ENCODE results near the gene SLC6A6. TPM values are rescaled to one million over a fixed set of nuclear protein-coding genes. Genes with fewer than 3 reads are reported as not detected.

Gene SLC6A6
- total and polyA plus RNA-seq, 10 donors: 3.4 to 150 (median 104) TPM

DNA sequence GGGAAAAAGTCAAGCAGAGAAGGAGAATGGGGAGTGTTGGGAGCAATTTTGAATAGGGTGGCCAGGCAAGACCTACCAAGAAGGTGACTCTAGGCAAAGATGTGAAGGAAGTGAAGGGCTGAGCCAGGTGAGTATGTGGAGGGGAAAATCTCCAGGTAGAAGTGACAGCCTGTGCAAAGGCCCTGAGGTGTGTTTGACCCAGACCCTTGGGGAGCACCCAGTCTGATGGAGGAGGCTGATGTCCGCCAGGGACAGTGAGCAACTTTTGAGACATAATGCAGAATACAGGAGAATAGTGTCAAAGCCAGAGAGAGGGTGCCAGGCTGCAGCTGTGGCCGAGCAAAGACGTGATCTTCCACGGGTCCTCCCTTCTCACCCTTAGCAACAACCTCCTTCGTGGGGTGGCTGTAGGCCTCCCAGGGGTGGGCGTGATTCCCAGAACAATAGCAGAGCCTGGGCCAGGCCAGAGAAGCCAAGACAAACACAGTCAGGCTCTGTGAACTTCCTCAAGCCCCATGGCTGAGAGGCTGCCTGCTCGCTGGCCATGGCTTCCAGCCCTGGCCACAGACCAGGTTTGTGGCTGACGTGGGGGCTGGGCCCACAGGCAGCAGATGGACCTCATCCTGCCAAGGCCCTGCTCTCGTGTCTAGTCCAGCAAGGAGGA, 58.1 kb downstream of the SLC6A6 start:
- Histone ChIP-seq H3K27me3 (replicated peaks in 1 of 7) (no peaks in the 10 kb centered on the region), H3K4me3 (no peak overlapping the region), H3K4me1 (peaks cover 0 to 43% (median 22%) of the 10 kb centered on the region in 6 donors), H3K27ac (peak overlapping the region in 6 of 8 donors; percentile 3 to 47 (median 28)), H3K9me3 (no peaks in the 10 kb centered on the region), H3K36me3 (peaks cover 0 to 100% (median 74%) of the 10 kb centered on the region in 6 donors)
- 71 to 82% (median 80%) methylated on average over 8 to 9 of the region's 9 CpGs for WGBS, 5 donors
- intact Hi-C loops (cut with DNase I; ENCODE audit: low total_unique reads): loop anchor here (10.0 kb wide), 1 partner anchor 566 kb away; no protein-coding TSS in a partner anchor
- TF ChIP-seq, protein P1, sequence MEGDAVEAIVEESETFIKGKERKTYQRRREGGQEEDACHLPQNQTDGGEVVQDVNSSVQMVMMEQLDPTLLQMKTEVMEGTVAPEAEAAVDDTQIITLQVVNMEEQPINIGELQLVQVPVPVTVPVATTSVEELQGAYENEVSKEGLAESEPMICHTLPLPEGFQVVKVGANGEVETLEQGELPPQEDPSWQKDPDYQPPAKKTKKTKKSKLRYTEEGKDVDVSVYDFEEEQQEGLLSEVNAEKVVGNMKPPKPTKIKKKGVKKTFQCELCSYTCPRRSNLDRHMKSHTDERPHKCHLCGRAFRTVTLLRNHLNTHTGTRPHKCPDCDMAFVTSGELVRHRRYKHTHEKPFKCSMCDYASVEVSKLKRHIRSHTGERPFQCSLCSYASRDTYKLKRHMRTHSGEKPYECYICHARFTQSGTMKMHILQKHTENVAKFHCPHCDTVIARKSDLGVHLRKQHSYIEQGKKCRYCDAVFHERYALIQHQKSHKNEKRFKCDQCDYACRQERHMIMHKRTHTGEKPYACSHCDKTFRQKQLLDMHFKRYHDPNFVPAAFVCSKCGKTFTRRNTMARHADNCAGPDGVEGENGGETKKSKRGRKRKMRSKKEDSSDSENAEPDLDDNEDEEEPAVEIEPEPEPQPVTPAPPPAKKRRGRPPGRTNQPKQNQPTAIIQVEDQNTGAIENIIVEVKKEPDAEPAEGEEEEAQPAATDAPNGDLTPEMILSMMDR (IDR thresholded peaks at IDR 0.05 in 8 of 11, conservative IDR thresholded peaks at IDR 0.05 in 3 of 11): no peak
- TF ChIP-seq POLR2AphosphoS5 (IDR thresholded peaks at IDR 0.05): peak; percentile 46 to 67 (median 58)
- no peak for DNase-seq

DNA sequence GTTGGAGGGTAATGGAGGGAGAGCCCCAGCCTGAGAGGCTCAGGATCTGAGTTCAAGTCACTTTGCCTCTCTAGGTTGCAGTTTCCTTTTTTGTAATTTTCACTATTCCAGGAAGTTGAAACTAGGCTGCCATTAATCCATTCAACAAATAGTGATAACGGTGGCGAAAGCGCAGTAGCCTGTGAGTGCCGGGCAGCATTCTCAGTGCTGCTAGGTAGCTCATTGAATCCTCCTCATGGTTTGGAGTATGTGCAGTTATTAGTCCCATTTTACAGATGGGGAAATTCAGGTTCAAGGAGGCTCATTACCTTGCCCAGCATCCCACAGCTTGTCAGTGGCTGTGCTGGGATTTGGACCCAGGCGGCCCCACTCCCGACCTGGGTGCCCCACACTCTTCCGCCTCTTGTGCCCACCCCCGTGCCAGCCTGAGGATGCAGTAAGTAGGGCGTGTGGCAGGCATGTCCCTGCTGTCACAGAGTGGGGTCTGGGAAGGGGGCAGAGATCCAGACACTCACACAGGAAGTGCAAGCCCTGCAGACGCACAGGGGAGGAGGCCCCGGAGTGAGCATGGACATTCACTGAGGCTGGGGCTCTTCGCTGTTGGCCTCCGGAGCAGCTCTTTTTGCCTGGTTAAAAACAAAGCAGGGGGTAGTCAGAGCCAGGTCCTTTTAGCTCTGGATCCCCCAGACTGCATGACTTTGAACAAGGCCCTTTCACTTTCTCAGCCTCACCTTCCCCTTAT, 58.8 kb downstream of the SLC6A6 start:
- intact Hi-C loops (cut with DNase I; ENCODE audit: low total_unique reads): loop anchor here (10.0 kb wide), 1 partner anchor 566 kb away; no protein-coding TSS in a partner anchor
- DNase-seq: no peak
- TF ChIP-seq POLR2A (IDR thresholded peaks at IDR 0.05): no peak
- TF ChIP-seq, protein P1 (IDR thresholded peaks at IDR 0.05 in 8 of 11, conservative IDR thresholded peaks at IDR 0.05 in 3 of 11): no peak
- TF ChIP-seq POLR2AphosphoS5 (IDR thresholded peaks at IDR 0.05): no peak
- H3K4me3 ChIP-seq: no peak overlapping the region
- H3K9me3 ChIP-seq: no peaks in the 10 kb centered on the region
- H3K27me3 ChIP-seq (replicated peaks in 1 of 7): no peaks in the 10 kb centered on the region
- 82 to 93% (median 87%) methylated on average over 12 to 13 of the region's 13 CpGs for WGBS, 5 donors
- H3K27ac ChIP-seq: peak overlapping the region in 6 of 8 donors; percentile 3 to 47 (median 28)
- peaks cover 0 to 43% (median 22%) of the 10 kb centered on the region in 6 donors for H3K4me1 ChIP-seq
- peaks cover 0 to 100% (median 75%) of the 10 kb centered on the region in 6 donors for H3K36me3 ChIP-seq

DNA sequence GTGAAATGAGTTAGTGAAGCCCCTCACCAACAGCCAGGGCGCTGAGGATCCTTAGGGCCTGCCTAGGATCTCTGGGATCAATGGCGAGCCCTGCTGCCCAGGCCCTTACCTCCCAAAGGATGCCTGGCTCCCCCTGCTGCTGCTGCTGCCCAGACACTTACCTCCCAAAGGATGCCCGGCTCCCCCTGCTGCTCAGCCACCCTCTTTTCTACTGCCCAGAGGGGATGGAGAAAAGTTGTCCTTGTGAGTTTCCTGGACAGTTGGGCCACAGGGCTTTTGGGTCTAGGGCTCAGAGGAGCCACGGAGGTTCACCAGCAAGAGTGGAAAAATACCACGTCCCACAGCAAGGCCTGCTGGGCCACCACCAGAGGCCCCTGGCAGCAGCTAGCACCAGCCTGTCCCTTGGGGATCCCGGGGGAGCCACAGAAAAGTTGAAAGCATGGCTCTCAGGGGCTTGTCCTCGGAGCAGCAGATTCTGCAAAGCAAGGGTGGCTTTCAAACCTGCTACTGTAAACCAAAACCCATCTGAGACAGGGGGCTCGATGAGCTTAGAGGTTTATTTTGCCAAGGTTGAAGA, 59.4 kb downstream of the SLC6A6 start:
- Histone ChIP-seq H3K27ac (peak overlapping the region in 4 of 8 donors; percentile 18 to 47 (median 30)), H3K4me1 (peaks cover 0 to 43% (median 22%) of the 10 kb centered on the region in 6 donors), H3K9me3 (no peaks in the 10 kb centered on the region), H3K4me3 (no peak overlapping the region), H3K27me3 (replicated peaks in 1 of 7) (no peaks in the 10 kb centered on the region), H3K36me3 (peaks cover 0 to 100% (median 77%) of the 10 kb centered on the region in 6 donors)
- WGBS, 5 donors: 70 to 83% (median 72%) methylated on average over 6 to 8 of the region's 8 CpGs
- intact Hi-C loops (cut with DNase I; ENCODE audit: low total_unique reads): loop anchor here (10.0 kb wide), 1 partner anchor 567 kb away; no protein-coding TSS in a partner anchor
- TF ChIP-seq POLR2A (IDR thresholded peaks at IDR 0.05) (no peak), POLR2AphosphoS5 (IDR thresholded peaks at IDR 0.05) (peak; percentile 36 to 49 (median 46))
- TF ChIP-seq, protein P1 (IDR thresholded peaks at IDR 0.05 in 8 of 11, conservative IDR thresholded peaks at IDR 0.05 in 3 of 11): peak; percentile 12 to 84 (median 67)
- DNase-seq: peak; percentile 86

Data from spleen (tissue), 11 donors.